GM12801 (cell line): ENCODE measurements around the gene FOXJ3.

ENCODE experiments used
- TF ChIP-seq, protein P1 (sequence below): IDR thresholded peaks from one replicate; pipeline ENCODE4 v1.5.1; 2011; ENCODE audit warnings: control low read depth; ENCODE audit not compliant: insufficient read length; ENCODE audit errors: extremely low read depth

Gene FOXJ3

DNA sequence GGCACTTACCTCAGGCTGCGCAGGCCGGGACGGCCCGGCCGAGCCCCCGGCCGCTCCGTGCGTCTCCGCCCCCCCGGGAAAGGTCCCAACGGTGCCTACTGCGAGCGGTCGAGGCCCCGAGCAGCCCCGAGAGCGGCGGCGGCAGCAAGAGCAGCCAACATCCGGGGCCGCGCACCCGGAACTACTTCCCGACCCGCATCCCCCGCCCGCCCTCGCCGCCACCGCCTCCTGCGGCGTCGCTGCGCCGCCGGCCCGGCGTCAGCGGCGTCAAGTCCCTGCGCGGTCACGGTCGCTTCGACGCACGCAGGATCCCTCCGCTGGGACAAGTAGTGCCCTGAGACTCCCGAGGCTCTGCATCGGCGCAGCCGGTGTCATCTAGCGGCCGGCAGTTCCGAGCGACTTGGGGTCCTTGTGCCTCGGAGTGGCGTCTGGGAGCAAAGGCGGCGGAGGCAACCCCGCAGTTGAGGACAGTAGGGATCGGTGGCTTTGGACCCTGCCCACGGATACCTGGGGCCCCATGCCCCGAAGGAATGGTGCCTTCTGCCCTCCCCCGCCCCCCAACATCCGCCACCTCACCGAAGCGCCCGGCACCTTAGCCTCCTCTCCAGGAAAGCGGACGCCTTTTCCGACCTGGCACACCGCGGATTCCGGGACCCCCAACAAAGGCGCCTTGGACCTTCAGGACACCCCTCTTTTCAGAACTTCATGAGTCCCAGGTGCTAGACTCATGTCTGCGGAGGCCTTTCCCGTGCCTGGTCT lies at the start of gene FOXJ3:
TSS of gene FOXJ3 (minus strand) at position 186 of the 759 bp plus-strand sequence. CDS start 24,142 bp downstream, outside the sequence.
- TF ChIP-seq, protein P1, sequence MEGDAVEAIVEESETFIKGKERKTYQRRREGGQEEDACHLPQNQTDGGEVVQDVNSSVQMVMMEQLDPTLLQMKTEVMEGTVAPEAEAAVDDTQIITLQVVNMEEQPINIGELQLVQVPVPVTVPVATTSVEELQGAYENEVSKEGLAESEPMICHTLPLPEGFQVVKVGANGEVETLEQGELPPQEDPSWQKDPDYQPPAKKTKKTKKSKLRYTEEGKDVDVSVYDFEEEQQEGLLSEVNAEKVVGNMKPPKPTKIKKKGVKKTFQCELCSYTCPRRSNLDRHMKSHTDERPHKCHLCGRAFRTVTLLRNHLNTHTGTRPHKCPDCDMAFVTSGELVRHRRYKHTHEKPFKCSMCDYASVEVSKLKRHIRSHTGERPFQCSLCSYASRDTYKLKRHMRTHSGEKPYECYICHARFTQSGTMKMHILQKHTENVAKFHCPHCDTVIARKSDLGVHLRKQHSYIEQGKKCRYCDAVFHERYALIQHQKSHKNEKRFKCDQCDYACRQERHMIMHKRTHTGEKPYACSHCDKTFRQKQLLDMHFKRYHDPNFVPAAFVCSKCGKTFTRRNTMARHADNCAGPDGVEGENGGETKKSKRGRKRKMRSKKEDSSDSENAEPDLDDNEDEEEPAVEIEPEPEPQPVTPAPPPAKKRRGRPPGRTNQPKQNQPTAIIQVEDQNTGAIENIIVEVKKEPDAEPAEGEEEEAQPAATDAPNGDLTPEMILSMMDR = no peak

DNA sequence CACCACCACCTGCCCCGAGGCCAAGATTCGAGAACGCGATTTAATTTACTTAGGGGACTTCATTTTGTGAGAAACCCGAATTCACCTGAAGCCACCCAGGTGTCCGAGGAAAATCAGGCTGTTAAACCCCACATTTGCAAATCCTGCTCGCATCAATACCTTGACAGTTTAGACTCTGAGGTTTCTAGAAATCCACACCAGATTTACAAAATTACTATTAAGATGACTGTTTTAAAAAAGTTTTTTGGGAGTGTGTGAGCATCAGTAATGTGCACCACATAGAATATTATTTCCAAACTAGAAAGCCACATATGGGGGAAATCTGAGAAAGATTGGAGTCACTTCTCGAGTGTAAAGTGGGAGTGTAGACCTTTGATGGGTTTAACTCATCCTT lies 46.2 kb upstream of the FOXJ3 start:
- TF ChIP-seq, protein P1 = no peak

DNA sequence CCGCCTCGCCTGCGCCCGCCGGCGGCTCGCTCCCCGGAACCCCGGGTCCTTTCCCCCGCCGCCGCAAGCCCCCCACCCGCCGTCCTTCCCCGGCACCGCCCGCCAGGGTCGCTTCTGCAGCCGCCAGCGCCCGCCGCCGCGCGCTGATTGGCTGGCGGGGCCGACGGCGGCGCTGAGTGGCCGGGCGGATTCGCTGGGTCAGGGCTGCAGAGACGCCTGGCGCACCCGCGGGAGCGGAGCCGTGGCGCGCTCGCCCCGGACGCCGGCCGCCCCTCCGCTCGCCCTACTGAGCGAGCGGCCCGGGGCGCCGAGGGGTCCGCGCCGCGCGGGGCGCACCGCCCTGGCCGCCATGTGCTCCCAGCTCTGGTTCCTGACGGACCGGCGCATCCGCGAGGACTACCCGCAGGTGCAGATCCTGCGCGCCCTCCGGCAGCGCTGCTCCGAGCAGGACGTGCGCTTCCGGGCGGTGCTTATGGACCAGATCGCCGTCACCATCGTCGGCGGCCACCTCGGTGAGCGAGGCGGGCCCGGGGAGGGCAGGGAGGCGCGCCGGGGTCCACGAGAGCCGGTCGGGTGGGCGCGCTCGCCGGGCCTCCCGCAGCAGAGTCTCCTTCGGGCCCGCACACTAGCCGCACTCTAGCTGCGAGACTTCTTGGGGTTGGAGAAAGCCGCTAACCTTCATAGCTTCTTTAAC lies 45.7 kb upstream of the FOXJ3 start, which contains the start of gene RIMKLA:
TSS of gene RIMKLA (plus strand) at position 207 of the 694 bp plus-strand sequence. CDS start at position 350, 143 bp downstream.
- TF ChIP-seq, protein P1 = no peak

DNA sequence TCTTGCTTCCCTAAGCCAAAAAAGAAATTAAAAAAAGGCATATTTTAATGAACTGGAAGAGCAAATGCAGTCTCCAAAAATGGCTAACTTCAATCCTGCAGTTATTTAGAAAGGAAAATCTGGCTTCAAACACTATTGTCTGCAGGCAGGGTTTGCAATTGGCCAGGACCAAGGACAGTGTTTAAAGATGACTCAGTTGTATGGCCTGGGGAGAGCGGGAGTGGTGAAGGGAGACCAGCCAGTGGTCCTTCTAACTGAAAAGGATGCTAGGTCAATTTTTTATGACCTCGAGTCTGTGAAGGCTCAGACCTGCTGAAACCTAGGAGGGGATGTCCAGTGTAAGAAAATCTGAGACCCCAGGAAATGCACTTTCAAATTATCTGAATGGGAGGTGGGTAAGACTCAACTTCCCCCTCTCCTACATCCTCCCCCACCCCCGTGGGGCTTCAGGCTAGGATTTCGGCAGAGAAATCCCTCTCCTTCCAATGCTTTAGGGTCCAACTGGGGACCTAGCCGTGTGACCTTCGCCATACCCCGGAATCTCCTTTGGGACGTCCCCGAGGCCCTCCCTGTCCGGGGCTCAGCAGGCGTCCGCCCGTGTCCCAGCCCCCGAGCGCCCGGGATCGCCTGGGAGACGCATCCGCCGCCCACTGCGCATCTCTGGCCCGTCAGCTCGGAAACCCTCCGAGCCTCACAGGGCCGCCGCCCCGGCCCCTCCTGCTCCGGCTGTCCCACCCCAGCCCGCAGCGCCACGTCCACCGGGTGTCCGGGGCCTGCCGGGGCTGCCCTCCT lies 45.0 kb upstream of the FOXJ3 start:
- TF ChIP-seq, protein P1 = no peak

DNA sequence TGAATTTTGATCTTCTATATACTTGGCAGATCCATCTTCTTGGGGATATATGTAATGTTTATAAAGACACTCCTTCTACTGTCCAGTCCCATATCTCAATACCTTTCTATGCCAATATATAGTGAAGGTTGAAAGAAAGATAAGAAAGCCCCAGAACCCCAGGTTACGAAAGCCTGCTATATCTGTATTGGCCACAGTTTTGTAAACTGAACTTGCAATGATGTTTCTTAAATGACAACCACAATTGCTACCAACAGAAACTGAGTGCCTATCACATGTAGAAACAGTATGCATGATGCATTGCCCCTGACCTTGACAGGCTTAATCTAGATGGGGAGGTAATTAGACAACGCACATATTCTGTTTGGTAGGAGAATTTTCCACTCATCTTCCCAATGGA lies 37.8 kb upstream of the FOXJ3 start:
- TF ChIP-seq, protein P1 = no peak

DNA sequence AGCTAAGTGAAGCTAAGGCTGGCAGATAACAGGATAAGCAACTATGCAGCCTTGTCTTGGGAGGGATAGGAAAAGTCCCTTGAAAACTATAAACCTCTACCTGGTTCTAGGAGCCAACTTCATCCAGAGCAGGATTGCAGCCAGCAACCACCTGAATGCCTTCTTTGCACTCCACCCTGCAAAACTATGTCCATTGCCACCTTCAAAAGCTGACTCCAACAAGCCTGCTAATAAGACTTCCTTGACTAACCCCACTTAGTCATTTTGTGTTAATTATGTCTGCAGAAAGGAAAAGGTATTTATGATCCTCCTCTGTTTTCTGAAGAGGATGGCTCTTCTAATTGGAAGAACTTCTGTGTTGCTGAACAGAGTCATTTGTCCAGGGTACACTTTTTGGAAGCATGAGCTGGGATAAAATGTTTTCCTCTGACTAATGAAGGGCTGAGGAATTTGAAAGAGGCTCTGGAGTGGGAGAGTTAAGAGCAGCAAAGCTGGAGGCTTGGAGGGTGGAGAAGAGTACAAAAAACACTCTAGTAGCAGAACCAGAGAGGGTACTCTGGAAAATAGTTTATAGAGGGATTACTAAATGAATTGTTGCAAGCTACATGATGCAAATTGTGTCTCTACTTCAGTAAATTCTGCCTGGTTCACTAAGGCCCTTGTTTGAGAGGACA lies 36.0 kb upstream of the FOXJ3 start:
- TF ChIP-seq, protein P1 = no peak
